OCI-LY1 (cell line): ENCODE measurements around the gene DAAM1.

ENCODE experiments used
- H2AFZ ChIP-seq: fragments of 200-600 bp; sonication (generic), shearing (Covaris generic); 2 replicates; pipeline ENCODE4 v1.6.0; 2014; ENCODE audit warnings: antibody characterized with exemption, mild to moderate bottlenecking, low read length
- H3F3A ChIP-seq: fragments of 200-600 bp; sonication (generic), shearing (Covaris generic); 2 replicates; pipeline ENCODE4 v1.6.0; 2014; ENCODE audit warnings: mild to moderate bottlenecking, antibody characterized with exemption, low read length, moderate library complexity; ENCODE audit not compliant: insufficient read depth
- H3K27ac ChIP-seq: fragments of 200-600 bp; sonication (generic); 2 replicates; pipeline ENCODE4 v1.5.1; 2014; ENCODE audit warnings: low read length, mixed run types, mild to moderate bottlenecking, low read depth; ENCODE audit not compliant: poor library complexity, severe bottlenecking
- H3K27me3 ChIP-seq: fragments of 200-600 bp; sonication (generic); 2 replicates; pipeline ENCODE4 v1.6.0; 2014; ENCODE audit warnings: antibody characterized with exemption, mild to moderate bottlenecking, low read length, moderate library complexity; ENCODE audit not compliant: insufficient read depth
- H3K36me3 ChIP-seq: fragments of 200-600 bp; sonication (generic); 2 replicates; pipeline ENCODE4 v1.6.1; 2014; ENCODE audit warnings: mild to moderate bottlenecking, antibody characterized with exemption, low read length, moderate library complexity, mixed read lengths; ENCODE audit not compliant: insufficient read depth
- H3K4me1 ChIP-seq: fragments of 200-600 bp; sonication (generic); 2 replicates; pipeline ENCODE4 v1.5.1; 2014; ENCODE audit warnings: mild to moderate bottlenecking, low read length, moderate library complexity; ENCODE audit not compliant: insufficient read depth, severe bottlenecking
- H3K4me2 ChIP-seq: fragments of 200-600 bp; sonication (generic), shearing (Covaris generic); 2 replicates; pipeline ENCODE4 v1.6.1; 2014; ENCODE audit warnings: low read length
- H3K4me3 ChIP-seq: fragments of 200-600 bp; sonication (generic); 2 replicates; pipeline ENCODE4 v1.5.1; 2014; ENCODE audit warnings: low read length, low read depth, mild to moderate bottlenecking, mixed read lengths; ENCODE audit not compliant: poor library complexity, severe bottlenecking
- H3K79me2 ChIP-seq: fragments of 200-600 bp; shearing (Covaris generic); 2 replicates; pipeline ENCODE4 v1.6.1; 2016; ENCODE audit warnings: mixed run types, low read length, mixed read lengths; ENCODE audit not compliant: insufficient read depth
- H3K9ac ChIP-seq: fragments of 200-600 bp; sonication (generic), shearing (Covaris generic); 2 replicates; pipeline ENCODE4 v1.6.1; 2014; ENCODE audit warnings: mild to moderate bottlenecking, low read length, mixed read lengths
- H3K9me2 ChIP-seq: fragments of 200-600 bp; sonication (generic), shearing (Covaris generic); 2 replicates; pipeline ENCODE4 v1.6.1; 2014; ENCODE audit warnings: low read depth, mild to moderate bottlenecking, low read length, mixed read lengths
- H3K9me3 ChIP-seq: fragments of 200-600 bp; shearing (Covaris generic); 2 replicates; pipeline ENCODE4 v1.6.1; 2014; ENCODE audit warnings: low read length, mixed read lengths
- H4K20me1 ChIP-seq: fragments of 200-600 bp; sonication (generic), shearing (Covaris generic); 2 replicates; pipeline ENCODE4 v1.6.0; 2016; ENCODE audit warnings: mild to moderate bottlenecking, low read length; ENCODE audit not compliant: insufficient read depth
- CTCF ChIP-seq: fragments of 200-600 bp; sonication (generic), shearing (Covaris generic); IDR thresholded peaks from 2 replicates; pipeline ENCODE4 v1.5.1; 2017; ENCODE audit warnings: mild to moderate bottlenecking, antibody characterized with exemption, low read length, moderate library complexity, mixed read lengths
- EZH2 ChIP-seq: fragments of 200-600 bp; sonication (generic), shearing (Covaris generic); IDR thresholded peaks from 2 replicates; pipeline ENCODE4 v1.8.0; 2017; ENCODE audit warnings: borderline replicate concordance, mixed run types, mild to moderate bottlenecking, antibody characterized with exemption, low read length, moderate library complexity, mixed read lengths

DAAM1 gene

DNA sequence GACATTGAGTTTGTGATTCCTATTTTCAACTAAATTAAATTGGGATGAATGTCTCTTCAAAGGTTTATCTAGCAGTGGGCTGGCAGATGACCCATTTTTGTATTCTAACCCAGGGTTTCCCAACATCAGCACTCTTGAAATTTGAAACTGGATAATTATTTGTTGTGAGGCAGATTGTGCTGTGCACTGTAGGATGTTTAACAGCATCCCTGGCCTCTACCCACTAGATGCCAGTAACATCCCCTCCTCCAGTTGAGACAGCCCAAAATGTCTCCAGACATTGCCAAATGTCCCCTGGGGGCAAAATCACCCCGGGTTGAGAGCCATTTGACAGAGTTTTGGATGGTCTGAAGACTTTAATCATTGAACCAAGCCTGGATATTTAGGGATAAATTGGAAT, 11.1 kb downstream of the DAAM1 start:
- H3K36me3 ChIP-seq, result no peaks in the 10 kb centered on the region; the same call in 1 of the 2 replicates
- peak overlapping the region; percentile 7 for H3K27ac ChIP-seq
- TF ChIP-seq EZH2 (no peak), CTCF (no peak)
- H3K79me2 ChIP-seq, result peaks cover 91% of the 10 kb centered on the region
- no peaks in the 10 kb centered on the region for H3K9me3 ChIP-seq
- no peaks in the 10 kb centered on the region for H3K27me3 ChIP-seq
- H2AFZ ChIP-seq, result no peak overlapping the region
- no peaks in the 10 kb centered on the region for H4K20me1 ChIP-seq
- H3K4me3 ChIP-seq, result no peak overlapping the region
- H3K9ac ChIP-seq, result no peak overlapping the region
- H3K9me2 ChIP-seq, result no peaks in the 10 kb centered on the region
- H3K4me1 ChIP-seq, result peaks cover 67% of the 10 kb centered on the region
- H3K4me2 ChIP-seq, result no peak overlapping the region
- H3F3A ChIP-seq, result no peaks in the 10 kb centered on the region

GRCh38 chr14:59200195-59200594, 11.7 kb downstream of the DAAM1 start:
- H3K4me3 ChIP-seq, result no peak overlapping the region
- peak overlapping the region; percentile 7 for H3K27ac ChIP-seq
- H2AFZ ChIP-seq, result no peak overlapping the region
- TF ChIP-seq CTCF (no peak), EZH2 (no peak)
- H3K79me2 ChIP-seq, result peaks cover 92% of the 10 kb centered on the region
- H4K20me1 ChIP-seq, result no peaks in the 10 kb centered on the region
- H3K9ac ChIP-seq, result no peak overlapping the region
- H3K36me3 ChIP-seq, result no peaks in the 10 kb centered on the region; the same call in 1 of the 2 replicates
- H3K4me2 ChIP-seq, result no peak overlapping the region
- no peaks in the 10 kb centered on the region for H3K27me3 ChIP-seq
- H3K9me3 ChIP-seq, result no peaks in the 10 kb centered on the region
- H3K4me1 ChIP-seq, result peaks cover 67% of the 10 kb centered on the region
- H3K9me2 ChIP-seq, result no peaks in the 10 kb centered on the region
- no peaks in the 10 kb centered on the region for H3F3A ChIP-seq

DNA sequence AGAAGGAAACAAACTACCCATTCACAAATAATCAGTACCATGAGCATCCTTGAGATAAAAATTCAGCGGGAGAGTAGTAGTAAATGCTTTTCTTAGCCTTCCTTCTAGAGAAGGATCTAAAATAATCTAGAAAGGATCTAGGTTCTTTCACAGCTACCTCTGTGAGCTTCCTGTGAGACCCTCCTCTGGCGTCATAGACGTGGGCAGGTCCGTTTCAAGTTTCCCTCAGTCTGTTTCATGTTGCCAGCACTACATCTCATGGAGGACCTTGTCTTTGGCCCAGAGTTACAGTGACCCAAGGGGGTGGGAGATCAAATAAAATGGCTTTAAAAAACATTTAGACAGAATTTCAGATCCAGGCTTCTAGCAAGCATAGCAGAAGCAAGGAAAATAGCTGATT, 13.6 kb downstream of the DAAM1 start:
- Histone ChIP-seq H3K79me2 (peaks cover 90% of the 10 kb centered on the region), H3K4me3 (no peak overlapping the region), H3K36me3 (no peaks in the 10 kb centered on the region; the same call in 1 of the 2 replicates)

More for the DNA sequence above, 13.6 kb downstream of the DAAM1 start:
- H3F3A ChIP-seq, result no peaks in the 10 kb centered on the region
- H3K27ac ChIP-seq, result peak overlapping the region; percentile 5
- H3K27me3 ChIP-seq, result no peaks in the 10 kb centered on the region
- H4K20me1 ChIP-seq, result no peaks in the 10 kb centered on the region
- no peak overlapping the region for H3K9ac ChIP-seq
- no peaks in the 10 kb centered on the region for H3K9me2 ChIP-seq
- no peak for TF ChIP-seq CTCF
- no peak for TF ChIP-seq EZH2
- H3K4me1 ChIP-seq, result peaks cover 62% of the 10 kb centered on the region
- peak overlapping the region; percentile 0; the same call in 1 of the 2 replicates for H3K4me2 ChIP-seq
- H2AFZ ChIP-seq, result no peak overlapping the region
- H3K9me3 ChIP-seq, result no peaks in the 10 kb centered on the region
